Erythroblast (primary cell): ENCODE measurements around the gene PTPRT.

Experiments used
- GATA1 ChIP-seq: IDR thresholded peaks from 2 replicates; pipeline ENCODE4 v1.6.1; 2011; ENCODE audit warnings: low read depth, mild to moderate bottlenecking, control low read depth, low read length, moderate library complexity
- POLR2A ChIP-seq: IDR thresholded peaks from 2 replicates; pipeline ENCODE4 v1.6.1; 2011; ENCODE audit warnings: mild to moderate bottlenecking, low read length

GRCh38 chr20:43210901-43211300, 21.2 kb upstream of the PTPRT start:
- TF ChIP-seq POLR2A (no peak), GATA1 (no peak)
